Common myeloid progenitor, CD34-positive (primary cell): ENCODE data around the gene TFCP2L1.

Source experiments
- CTCF ChIA-PET: fragments of 350-600 bp; sonication (Branson Sonifier 250); formaldehyde crosslinking; loops from one replicate; lab custom pipeline; 2021; ENCODE audit warnings: antibody characterized with exemption; lab: Charles Lee
- POLR2A ChIA-PET: fragments of 350-600 bp; sonication (Branson Sonifier 250); formaldehyde crosslinking; loops from one replicate; lab custom pipeline; 2021; ENCODE audit warnings: antibody characterized with exemption; lab: Charles Lee
- DNase-seq, 3 donors: peaks; one replicate each; pipeline versions ENCODE4 v3.0.0 to v3.0.0-alpha.2; 2013
- H3K27ac ChIP-seq, 2 experiments: 1 replicate in 1 of 2; 2 replicates in 1 of 2; pipeline ENCODE4 v1.7.0; 2013; ENCODE audit warnings: inconsistent platforms in 2 of 2, low read length in 2 of 2, mild to moderate bottlenecking in 2 of 2, low read depth in 1 of 2, moderate library complexity in 1 of 2; ENCODE audit not compliant: severe bottlenecking in 2 of 2, insufficient read depth in 1 of 2, poor library complexity in 1 of 2
- H3K27me3 ChIP-seq, 5 experiments: replicated peaks in 2 of 5; 1 replicate in 3 of 5; 2 replicates in 2 of 5; pipeline versions ENCODE4 v1.6.1 to v1.7.0; 2013; ENCODE audit warnings: low read length in 4 of 5, mild to moderate bottlenecking in 2 of 5, moderate library complexity in 2 of 5, inconsistent platforms in 1 of 5; ENCODE audit not compliant: insufficient read depth in 5 of 5, control insufficient read depth in 4 of 5
- H3K36me3 ChIP-seq, 4 experiments: 1 replicate in 2 of 4; 2 replicates in 2 of 4; pipeline versions ENCODE4 v1.6.1 to v1.7.0; 2013; ENCODE audit warnings: low read length in 3 of 4, control low read depth in 1 of 4, mild to moderate bottlenecking in 1 of 4; ENCODE audit not compliant: control insufficient read depth in 4 of 4, insufficient read depth in 4 of 4
- H3K4me1 ChIP-seq, 4 experiments: 1 replicate in 3 of 4; 2 replicates in 1 of 4; pipeline versions ENCODE4 v1.6.1 to v1.7.1; 2013; ENCODE audit warnings: low read length in 3 of 4, mild to moderate bottlenecking in 3 of 4, control low read depth in 1 of 4, inconsistent platforms in 1 of 4, moderate library complexity in 1 of 4; ENCODE audit not compliant: control insufficient read depth in 4 of 4, insufficient read depth in 4 of 4; ENCODE audit errors: control extremely low read depth in 1 of 4
- H3K4me3 ChIP-seq, 7 experiments: 1 replicate in 4 of 7; 2 replicates in 3 of 7; pipeline versions ENCODE4 v1.5.1 to v1.7.0; 2013; ENCODE audit warnings: mild to moderate bottlenecking in 7 of 7, low read length in 6 of 7, moderate library complexity in 6 of 7, inconsistent platforms in 2 of 7, low read depth in 2 of 7, control low read depth in 1 of 7; ENCODE audit not compliant: insufficient read depth in 4 of 7, control insufficient read depth in 1 of 7; ENCODE audit errors: extremely low read depth in 1 of 7
- H3K9me3 ChIP-seq, 5 experiments: 1 replicate in 4 of 5; 2 replicates in 1 of 5; pipeline versions ENCODE4 v1.6.1 to v1.7.1; 2013; ENCODE audit warnings: low read length in 4 of 5, mild to moderate bottlenecking in 2 of 5, inconsistent platforms in 1 of 5, low read depth in 1 of 5, moderate library complexity in 1 of 5; ENCODE audit not compliant: control insufficient read depth in 4 of 5, insufficient read depth in 2 of 5; ENCODE audit errors: control extremely low read depth in 1 of 5
- WGBS: methylation state at CpG from one replicate; pipeline ENCODE4 v1.1.5; 2013; ENCODE audit not compliant: insufficient coverage; 5-methylcytosine and 5-hydroxymethylcytosine counted together

TFCP2L1 gene

GRCh38 chr2:121197369-121198091 lies 87.5 kb downstream of the TFCP2L1 start:
- Histone ChIP-seq H3K4me1 (no peaks in the 10 kb centered on the region), H3K27me3 (no peaks in the 10 kb centered on the region), H3K9me3 (no peaks in the 10 kb centered on the region), H3K27ac (no peak overlapping the region), H3K4me3 (no peak overlapping the region), H3K36me3 (no peaks in the 10 kb centered on the region)
- WGBS = 88% methylated on average over 11 of the region's 19 CpGs
- POLR2A ChIA-PET = no interaction called here
- CTCF ChIA-PET = interaction anchor here (0.6 to 1.4 kb wide), 3 partner anchors 10 to 29 kb away, joined by 3 to 4 read pairs (median 3); no protein-coding TSS in a partner anchor
- peak in 2 of 3 donors; percentile 33 to 45 for DNase-seq

GRCh38 chr2:121196849-121197155 lies 88.2 kb downstream of the TFCP2L1 start:
- POLR2A ChIA-PET = no interaction called here
- no peak for DNase-seq
- no peaks in the 10 kb centered on the region for H3K36me3 ChIP-seq
- H3K27ac ChIP-seq = no peak overlapping the region
- H3K4me1 ChIP-seq = no peaks in the 10 kb centered on the region
- H3K4me3 ChIP-seq = no peak overlapping the region
- H3K27me3 ChIP-seq = no peaks in the 10 kb centered on the region
- 100% methylated on average over 6 of the region's 8 CpGs for WGBS
- H3K9me3 ChIP-seq = no peaks in the 10 kb centered on the region
- CTCF ChIA-PET = interaction anchor here (1.3 kb wide), 1 partner anchor 9 kb away, joined by 4 read pairs; no protein-coding TSS in a partner anchor

- H3K36me3 ChIP-seq = no peaks in the 10 kb centered on the region
- no peaks in the 10 kb centered on the region for H3K4me1 ChIP-seq
- no peak overlapping the region for H3K4me3 ChIP-seq
- no peak overlapping the region for H3K27ac ChIP-seq
- 96% methylated on average over 15 of the region's 19 CpGs for WGBS
- POLR2A ChIA-PET = no interaction called here
- no peaks in the 10 kb centered on the region for H3K9me3 ChIP-seq
- H3K27me3 ChIP-seq = no peaks in the 10 kb centered on the region
- no peak for DNase-seq
- CTCF ChIA-PET = interaction anchor here (1.3 kb wide), 1 partner anchor 9 kb away, joined by 4 read pairs; no protein-coding TSS in a partner anchor
Measured at GRCh38 chr2:121196132-121196848, 88.7 kb downstream of the TFCP2L1 start.

GRCh38 chr2:121195036-121195435 lies 90.0 kb downstream of the TFCP2L1 start:
- 81% methylated on average over 4 of the region's 5 CpGs for WGBS
- Histone ChIP-seq H3K9me3 (no peaks in the 10 kb centered on the region), H3K4me1 (peaks cover 0 to 3% (median 1%) of the 10 kb centered on the region in 4 experiments), H3K27me3 (no peaks in the 10 kb centered on the region), H3K4me3 (no peak overlapping the region), H3K27ac (no peak overlapping the region), H3K36me3 (no peaks in the 10 kb centered on the region)
- no peak for DNase-seq
- ChIA-PET POLR2A (no interaction called here), CTCF (interaction anchor here (1.7 kb wide), 1 partner anchor 22 kb away, joined by 4 read pairs; no protein-coding TSS in a partner anchor)

GRCh38 chr2:121194626-121195025 lies 90.4 kb downstream of the TFCP2L1 start:
- no peak for DNase-seq
- 100% methylated on average over 3 of the region's 5 CpGs for WGBS
- Histone ChIP-seq H3K27me3 (no peaks in the 10 kb centered on the region), H3K9me3 (no peaks in the 10 kb centered on the region), H3K4me3 (no peak overlapping the region), H3K36me3 (no peaks in the 10 kb centered on the region), H3K4me1 (peaks cover 0 to 7% (median 5%) of the 10 kb centered on the region in 4 experiments), H3K27ac (no peak overlapping the region)
- POLR2A ChIA-PET = no interaction called here
- CTCF ChIA-PET = interaction anchor here (1.7 kb wide), 1 partner anchor 22 kb away, joined by 4 read pairs; no protein-coding TSS in a partner anchor

GRCh38 chr2:121193185-121193584 lies 91.8 kb downstream of the TFCP2L1 start:
- ChIA-PET CTCF (interaction anchor here (1.7 kb wide), 1 partner anchor 21 kb away, joined by 4 read pairs; no protein-coding TSS in a partner anchor), POLR2A (no interaction called here)
- Histone ChIP-seq H3K36me3 (no peaks in the 10 kb centered on the region), H3K27me3 (no peaks in the 10 kb centered on the region), H3K27ac (no peak overlapping the region), H3K4me1 (peaks cover 5 to 20% (median 14%) of the 10 kb centered on the region in 4 experiments), H3K4me3 (no peak overlapping the region), H3K9me3 (no peaks in the 10 kb centered on the region)
- WGBS = 100% methylated on average over 1 of the region's 1 CpG
- DNase-seq = no peak

- Histone ChIP-seq H3K36me3 (no peaks in the 10 kb centered on the region), H3K4me3 (no peak overlapping the region)
- WGBS = 98% methylated on average over 8 of the region's 8 CpGs
Measured at GRCh38 chr2:121192576-121192975, 92.4 kb downstream of the TFCP2L1 start.

More at GRCh38 chr2:121192576-121192975, 92.4 kb downstream of the TFCP2L1 start:
- ChIA-PET CTCF (no interaction called here), POLR2A (no interaction called here)
- no peaks in the 10 kb centered on the region for H3K9me3 ChIP-seq
- no peaks in the 10 kb centered on the region for H3K27me3 ChIP-seq
- H3K27ac ChIP-seq = no peak overlapping the region
- no peak for DNase-seq
- H3K4me1 ChIP-seq = peaks cover 5 to 25% (median 14%) of the 10 kb centered on the region in 4 experiments
